ENCODE data around the gene ITPK1. TPM values are rescaled to one million over a fixed set of nuclear protein-coding genes. Genes with fewer than 3 reads are reported as not detected.

Gene ITPK1
- total RNA-seq, 1 experiment from 2014 or later: 133 TPM

GRCh38 chr14:93054876-93055275 is 60.8 kb downstream of the ITPK1 start:
- intact Hi-C loops (cut with micrococcal nuclease): no loop called here
- no peak overlapping the region for H3K4me3 Mint-ChIP-seq (ENCODE audit: unreplicated experiment)
- BruUV-seq (replicated peaks): no TSS peak
- H3K27ac Mint-ChIP-seq (ENCODE audit: low read depth, unreplicated experiment): no peak overlapping the region
- H3K9me3 Mint-ChIP-seq (ENCODE audit: unreplicated experiment): no peaks in the 10 kb centered on the region
- no peak for TF ChIP-seq CTCF (IDR thresholded peaks at IDR 0.05; ENCODE audit: unreplicated experiment)
- no peak for DNase-seq (ENCODE audit: unreplicated experiment)
- peaks cover 14% of the 10 kb centered on the region for H3K36me3 Mint-ChIP-seq (ENCODE audit: insufficient read depth, unreplicated experiment)
- H3K27me3 Mint-ChIP-seq (ENCODE audit: insufficient read depth, unreplicated experiment): no peaks in the 10 kb centered on the region
- CTCF ChIA-PET: no interaction called here
- POLR2A ChIA-PET: interaction anchor here (1.1 kb wide), 1 partner anchor 98 kb away, joined by 4 read pairs; no protein-coding TSS in a partner anchor
- H3K4me1 Mint-ChIP-seq (ENCODE audit: insufficient read depth, unreplicated experiment): peaks cover 10% of the 10 kb centered on the region

GRCh38 chr14:93054006-93054405 is 61.7 kb downstream of the ITPK1 start:
- BruUV-seq (replicated peaks): no TSS peak
- Mint-ChIP-seq H3K4me1 (ENCODE audit: insufficient read depth, unreplicated experiment) (peaks cover 17% of the 10 kb centered on the region), H3K36me3 (ENCODE audit: insufficient read depth, unreplicated experiment) (peaks cover 14% of the 10 kb centered on the region), H3K9me3 (ENCODE audit: unreplicated experiment) (no peaks in the 10 kb centered on the region), H3K4me3 (ENCODE audit: unreplicated experiment) (no peak overlapping the region), H3K27ac (ENCODE audit: low read depth, unreplicated experiment) (no peak overlapping the region), H3K27me3 (ENCODE audit: insufficient read depth, unreplicated experiment) (no peaks in the 10 kb centered on the region)
- no peak for TF ChIP-seq CTCF (IDR thresholded peaks at IDR 0.05; ENCODE audit: unreplicated experiment)
- CTCF ChIA-PET: no interaction called here
- intact Hi-C loops (cut with micrococcal nuclease): no loop called here
- no peak for DNase-seq (ENCODE audit: unreplicated experiment)
- POLR2A ChIA-PET: interaction anchor here (1.1 kb wide), 1 partner anchor 99 kb away, joined by 4 read pairs; no protein-coding TSS in a partner anchor

- H3K27me3 Mint-ChIP-seq (ENCODE audit: insufficient read depth, unreplicated experiment): no peaks in the 10 kb centered on the region
- no TSS peak for BruUV-seq (replicated peaks)
- peaks cover 13% of the 10 kb centered on the region for H3K4me1 Mint-ChIP-seq (ENCODE audit: insufficient read depth, unreplicated experiment)
- no peak for DNase-seq (ENCODE audit: unreplicated experiment)
- no peak overlapping the region for H3K4me3 Mint-ChIP-seq (ENCODE audit: unreplicated experiment)
- ChIA-PET CTCF (interaction anchor here (0.6 kb wide), 2 partner anchors 144 to 503 kb away, joined by 3 to 5 read pairs; no protein-coding TSS in a partner anchor), POLR2A (no interaction called here)
- TF ChIP-seq CTCF (IDR thresholded peaks at IDR 0.05; ENCODE audit: unreplicated experiment): no peak
- intact Hi-C loops (cut with micrococcal nuclease): no loop called here
- no peaks in the 10 kb centered on the region for H3K9me3 Mint-ChIP-seq (ENCODE audit: unreplicated experiment)
- H3K36me3 Mint-ChIP-seq (ENCODE audit: insufficient read depth, unreplicated experiment): peaks cover 21% of the 10 kb centered on the region
- H3K27ac Mint-ChIP-seq (ENCODE audit: low read depth, unreplicated experiment): no peak overlapping the region
These were observed 63.9 kb downstream of the ITPK1 start for GRCh38 chr14:93051600-93052546.

- intact Hi-C loops (cut with micrococcal nuclease): no loop called here
- BruUV-seq (replicated peaks): no TSS peak
- no peak for TF ChIP-seq CTCF (IDR thresholded peaks at IDR 0.05; ENCODE audit: unreplicated experiment)
- Mint-ChIP-seq H3K9me3 (ENCODE audit: unreplicated experiment) (no peaks in the 10 kb centered on the region), H3K4me3 (ENCODE audit: unreplicated experiment) (no peak overlapping the region), H3K27ac (ENCODE audit: low read depth, unreplicated experiment) (no peak overlapping the region), H3K27me3 (ENCODE audit: insufficient read depth, unreplicated experiment) (no peaks in the 10 kb centered on the region), H3K4me1 (ENCODE audit: insufficient read depth, unreplicated experiment) (peaks cover 17% of the 10 kb centered on the region), H3K36me3 (ENCODE audit: insufficient read depth, unreplicated experiment) (peaks cover 21% of the 10 kb centered on the region)
- POLR2A ChIA-PET: interaction anchor here (0.7 kb wide), 1 partner anchor 9 kb away, joined by 3 read pairs; no protein-coding TSS in a partner anchor
- CTCF ChIA-PET: interaction anchor here (0.6 to 2.0 kb wide), 2 partner anchors 62 to 143 kb away, joined by 3 to 7 read pairs; no protein-coding TSS in a partner anchor
- no peak for DNase-seq (ENCODE audit: unreplicated experiment)
These were observed 65.0 kb downstream of the ITPK1 start for GRCh38 chr14:93050761-93051160.

Data from MCF 10A (cell line).